Measurements from ENCODE around the gene PPP2R5C.

The PPP2R5C gene

GRCh38 chr14:101844219-101844618, 82.7 kb downstream of the PPP2R5C start:
- peak overlapping the region; percentile 7 for H4K8ac ChIP-seq (ENCODE audit: low read length)
- WGBS = 97% methylated on average over 19 of the region's 19 CpGs
- H2AFZ ChIP-seq (ENCODE audit: low read depth, low read length) = no peak overlapping the region

GRCh38 chr14:101844751-101845150, 83.2 kb downstream of the PPP2R5C start:
- peaks cover 4% of the 10 kb centered on the region for H3K4me1 ChIP-seq (ENCODE audit: control insufficient read depth, insufficient read depth, low read depth, low read length)
- H2BK12ac ChIP-seq (ENCODE audit: low read length in 2 of 2) = no peak overlapping the region
- H4K8ac ChIP-seq (ENCODE audit: low read length) = no peak overlapping the region
- no peak overlapping the region for H3K23ac ChIP-seq (ENCODE audit: low read length in 2 of 2)
- H3K9me3 ChIP-seq (ENCODE audit: control insufficient read depth, low read length) = no peaks in the 10 kb centered on the region
- DNase-seq = no peak
- no peak overlapping the region for H3K4me3 ChIP-seq (ENCODE audit: insufficient read depth in 1 of 2, low read depth in 1 of 2, low read length in 2 of 2)
- no peak overlapping the region for H3K27ac ChIP-seq (ENCODE audit: low read length, poor library complexity, severe bottlenecking)
- no peak overlapping the region for H2BK5ac ChIP-seq (ENCODE audit: low read depth, low read length, poor library complexity, severe bottlenecking)
- no peak overlapping the region for H3K4me2 ChIP-seq (ENCODE audit: low read length, poor library complexity, severe bottlenecking)
- no peak overlapping the region for H2AK5ac ChIP-seq (ENCODE audit: low read length, severe bottlenecking)
- peaks cover 39% of the 10 kb centered on the region for H3K79me1 ChIP-seq (replicated peaks; ENCODE audit: low read length, poor library complexity, severe bottlenecking)
- H3K27me3 ChIP-seq (ENCODE audit: control insufficient read depth in 1 of 2, insufficient read depth in 1 of 2, low read length in 2 of 2) = no peaks in the 10 kb centered on the region
- H3K36me3 ChIP-seq (ENCODE audit: control insufficient read depth in 1 of 2, insufficient read depth in 2 of 2, low read depth in 1 of 2, low read length in 2 of 2) = peaks cover 0 to 18% of the 10 kb centered on the region in 2 experiments
- no peak overlapping the region for H2AFZ ChIP-seq (ENCODE audit: low read depth, low read length)
- no peak overlapping the region for H3K4ac ChIP-seq (ENCODE audit: low read depth in 1 of 2, low read length in 2 of 2)
- no peak overlapping the region for H4K91ac ChIP-seq (ENCODE audit: low read length)
- 93% methylated on average over 3 of the region's 3 CpGs for WGBS
- no peak overlapping the region for H2BK15ac ChIP-seq (ENCODE audit: low read depth, poor library complexity, severe bottlenecking)
- no peak overlapping the region for H2BK120ac ChIP-seq (ENCODE audit: low read depth, low read length)
- H3K18ac ChIP-seq (ENCODE audit: low read depth in 1 of 2, low read length in 2 of 2) = no peak overlapping the region
- H3K9ac ChIP-seq (ENCODE audit: low read length) = no peak overlapping the region
- H3K14ac ChIP-seq (ENCODE audit: low read length in 2 of 2) = no peak overlapping the region

More at GRCh38 chr14:101844219-101844618, 82.7 kb downstream of the PPP2R5C start:
- Histone ChIP-seq H3K4me1 (ENCODE audit: control insufficient read depth, insufficient read depth, low read depth, low read length) (peaks cover 8% of the 10 kb centered on the region), H2BK120ac (ENCODE audit: low read depth, low read length) (no peak overlapping the region), H2BK12ac (ENCODE audit: low read length in 2 of 2) (no peak overlapping the region), H3K9ac (ENCODE audit: low read length) (peak overlapping the region; percentile 21), H2AK5ac (ENCODE audit: low read length, severe bottlenecking) (no peak overlapping the region), H2BK15ac (ENCODE audit: low read depth, poor library complexity, severe bottlenecking) (no peak overlapping the region), H3K4ac (ENCODE audit: low read depth in 1 of 2, low read length in 2 of 2) (no peak overlapping the region), H3K79me1 (replicated peaks; ENCODE audit: low read length, poor library complexity, severe bottlenecking) (peaks cover 42% of the 10 kb centered on the region), H2BK5ac (ENCODE audit: low read depth, low read length, poor library complexity, severe bottlenecking) (no peak overlapping the region), H3K27me3 (ENCODE audit: control insufficient read depth in 1 of 2, insufficient read depth in 1 of 2, low read length in 2 of 2) (no peaks in the 10 kb centered on the region), H3K23ac (ENCODE audit: low read length in 2 of 2) (no peak overlapping the region), H3K36me3 (ENCODE audit: control insufficient read depth in 1 of 2, insufficient read depth in 2 of 2, low read depth in 1 of 2, low read length in 2 of 2) (peaks cover 3 to 21% of the 10 kb centered on the region in 2 experiments), H3K27ac (ENCODE audit: low read length, poor library complexity, severe bottlenecking) (no peak overlapping the region), H3K18ac (ENCODE audit: low read depth in 1 of 2, low read length in 2 of 2) (no peak overlapping the region), H4K91ac (ENCODE audit: low read length) (no peak overlapping the region), H3K4me2 (ENCODE audit: low read length, poor library complexity, severe bottlenecking) (no peak overlapping the region), H3K14ac (ENCODE audit: low read length in 2 of 2) (peak overlapping the region in 1 of 2 experiments; percentile 61), H3K4me3 (ENCODE audit: insufficient read depth in 1 of 2, low read depth in 1 of 2, low read length in 2 of 2) (no peak overlapping the region), H3K9me3 (ENCODE audit: control insufficient read depth, low read length) (no peaks in the 10 kb centered on the region)
- DNase-seq = no peak

- no peak overlapping the region for H3K23ac ChIP-seq (ENCODE audit: low read length in 2 of 2)
- 93% methylated on average over 1 of the region's 2 CpGs for WGBS
- H2BK120ac ChIP-seq (ENCODE audit: low read depth, low read length) = no peak overlapping the region
- H3K9me3 ChIP-seq (ENCODE audit: control insufficient read depth, low read length) = no peaks in the 10 kb centered on the region
- peaks cover 40% of the 10 kb centered on the region for H3K79me1 ChIP-seq (replicated peaks; ENCODE audit: low read length, poor library complexity, severe bottlenecking)
- H4K91ac ChIP-seq (ENCODE audit: low read length) = no peak overlapping the region
- no peak overlapping the region for H2AFZ ChIP-seq (ENCODE audit: low read depth, low read length)
- no peak overlapping the region for H3K4me3 ChIP-seq (ENCODE audit: insufficient read depth in 1 of 2, low read depth in 1 of 2, low read length in 2 of 2)
- H3K27ac ChIP-seq (ENCODE audit: low read length, poor library complexity, severe bottlenecking) = no peak overlapping the region
- H2BK15ac ChIP-seq (ENCODE audit: low read depth, poor library complexity, severe bottlenecking) = no peak overlapping the region
- H3K9ac ChIP-seq (ENCODE audit: low read length) = no peak overlapping the region
- peaks cover 0 to 18% of the 10 kb centered on the region in 2 experiments for H3K36me3 ChIP-seq (ENCODE audit: control insufficient read depth in 1 of 2, insufficient read depth in 2 of 2, low read depth in 1 of 2, low read length in 2 of 2)
- no peak overlapping the region for H3K4ac ChIP-seq (ENCODE audit: low read depth in 1 of 2, low read length in 2 of 2)
- H4K8ac ChIP-seq (ENCODE audit: low read length) = no peak overlapping the region
- no peak overlapping the region for H3K4me2 ChIP-seq (ENCODE audit: low read length, poor library complexity, severe bottlenecking)
- no peak overlapping the region for H3K14ac ChIP-seq (ENCODE audit: low read length in 2 of 2)
- no peak for DNase-seq
- H2AK5ac ChIP-seq (ENCODE audit: low read length, severe bottlenecking) = no peak overlapping the region
- H2BK5ac ChIP-seq (ENCODE audit: low read depth, low read length, poor library complexity, severe bottlenecking) = no peak overlapping the region
- H3K18ac ChIP-seq (ENCODE audit: low read depth in 1 of 2, low read length in 2 of 2) = no peak overlapping the region
- H3K27me3 ChIP-seq (ENCODE audit: control insufficient read depth in 1 of 2, insufficient read depth in 1 of 2, low read length in 2 of 2) = no peaks in the 10 kb centered on the region
- H3K4me1 ChIP-seq (ENCODE audit: control insufficient read depth, insufficient read depth, low read depth, low read length) = peaks cover 4% of the 10 kb centered on the region
- H2BK12ac ChIP-seq (ENCODE audit: low read length in 2 of 2) = no peak overlapping the region
Observed at GRCh38 chr14:101845496-101845895, 84.0 kb downstream of the PPP2R5C start.

- Histone ChIP-seq H3K27me3 (ENCODE audit: control insufficient read depth in 1 of 2, insufficient read depth in 1 of 2, low read length in 2 of 2) (no peaks in the 10 kb centered on the region), H3K9ac (ENCODE audit: low read length) (no peak overlapping the region), H2BK5ac (ENCODE audit: low read depth, low read length, poor library complexity, severe bottlenecking) (no peak overlapping the region), H3K36me3 (ENCODE audit: control insufficient read depth in 1 of 2, insufficient read depth in 2 of 2, low read depth in 1 of 2, low read length in 2 of 2) (peaks cover 0 to 18% of the 10 kb centered on the region in 2 experiments), H3K18ac (ENCODE audit: low read depth in 1 of 2, low read length in 2 of 2) (no peak overlapping the region), H2AK5ac (ENCODE audit: low read length, severe bottlenecking) (no peak overlapping the region), H4K91ac (ENCODE audit: low read length) (no peak overlapping the region), H3K9me3 (ENCODE audit: control insufficient read depth, low read length) (no peaks in the 10 kb centered on the region), H3K4ac (ENCODE audit: low read depth in 1 of 2, low read length in 2 of 2) (no peak overlapping the region), H2AFZ (ENCODE audit: low read depth, low read length) (no peak overlapping the region), H3K14ac (ENCODE audit: low read length in 2 of 2) (no peak overlapping the region), H3K4me1 (ENCODE audit: control insufficient read depth, insufficient read depth, low read depth, low read length) (peaks cover 4% of the 10 kb centered on the region), H3K4me3 (ENCODE audit: insufficient read depth in 1 of 2, low read depth in 1 of 2, low read length in 2 of 2) (no peak overlapping the region), H2BK15ac (ENCODE audit: low read depth, poor library complexity, severe bottlenecking) (no peak overlapping the region), H3K4me2 (ENCODE audit: low read length, poor library complexity, severe bottlenecking) (no peak overlapping the region), H3K27ac (ENCODE audit: low read length, poor library complexity, severe bottlenecking) (no peak overlapping the region), H2BK120ac (ENCODE audit: low read depth, low read length) (no peak overlapping the region), H3K79me1 (replicated peaks; ENCODE audit: low read length, poor library complexity, severe bottlenecking) (peaks cover 42% of the 10 kb centered on the region), H4K8ac (ENCODE audit: low read length) (no peak overlapping the region), H3K23ac (ENCODE audit: low read length in 2 of 2) (no peak overlapping the region), H2BK12ac (ENCODE audit: low read length in 2 of 2) (no peak overlapping the region)
- DNase-seq = no peak
- 96% methylated on average over 10 of the region's 10 CpGs for WGBS
Observed at GRCh38 chr14:101845896-101846295, 84.4 kb downstream of the PPP2R5C start.

Measured in mesenchymal stem cell (in vitro differentiated cells and primary cell).